Measurements from ENCODE around the gene SMYD3.

The SMYD3 gene

DNA sequence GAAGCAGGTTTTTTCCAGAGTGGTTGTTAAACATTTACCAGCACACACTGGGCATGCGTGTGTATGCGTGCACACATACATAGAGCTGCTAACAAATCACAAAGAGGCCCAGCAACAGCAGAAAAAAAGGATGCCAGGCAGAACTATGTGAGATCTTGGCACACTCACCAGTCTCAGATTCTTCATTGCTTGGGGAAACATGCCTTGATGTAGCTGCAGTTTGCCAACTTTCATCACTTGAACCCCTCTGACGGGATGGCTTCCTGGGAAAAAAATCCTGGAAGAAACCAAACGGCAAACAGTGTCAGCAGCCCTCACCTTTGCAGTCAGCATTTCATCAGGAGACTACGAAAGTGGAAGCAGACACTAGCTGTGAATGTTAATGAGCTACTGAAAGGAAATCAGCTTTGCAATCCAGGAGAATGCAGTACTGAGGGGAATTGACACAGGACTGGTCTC is 743.2 kb downstream of the SMYD3 start:
- Histone ChIP-seq H2AFZ (ENCODE audit: low read length, unreplicated experiment) (no peak overlapping the region), H3K36me3 (ENCODE audit: insufficient read depth, low read length) (peaks cover 9% of the 10 kb centered on the region; the same call in 1 of the 2 replicates)

DNA sequence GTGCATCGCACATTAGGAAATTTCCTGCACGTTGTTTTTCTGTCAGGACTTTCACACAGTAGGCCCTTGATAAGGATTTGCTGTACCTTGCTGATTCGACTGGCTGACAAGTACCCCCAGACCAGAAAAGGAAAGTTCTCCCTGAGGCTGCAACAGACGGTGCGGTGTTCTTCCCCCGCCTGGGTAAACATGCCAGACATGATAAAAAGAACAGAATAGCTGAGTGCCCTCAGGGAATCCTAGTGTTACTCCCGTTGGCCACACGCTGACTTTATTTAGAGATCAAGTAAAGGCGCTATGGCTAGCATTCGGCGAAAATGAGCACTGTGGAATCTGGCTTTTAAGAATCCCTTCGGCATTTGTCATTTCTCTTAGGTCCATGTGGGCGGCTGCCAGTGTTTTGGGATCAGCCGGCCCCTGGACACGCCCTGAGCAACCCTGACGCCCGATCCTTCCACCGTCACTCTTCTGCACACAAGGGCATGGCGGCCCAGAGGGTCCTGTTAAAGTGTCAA is 744.6 kb downstream of the SMYD3 start:
- no peaks in the 10 kb centered on the region for H3K27me3 ChIP-seq (ENCODE audit: insufficient read depth, low read length)
- no peaks in the 10 kb centered on the region for H3K79me2 ChIP-seq (ENCODE audit: control insufficient read depth, insufficient read depth, low read length, unreplicated experiment)
- H3K27ac ChIP-seq (ENCODE audit: low read depth, low read length) = no peak overlapping the region
- peaks cover 9% of the 10 kb centered on the region; the same call in 1 of the 2 replicates for H3K36me3 ChIP-seq (ENCODE audit: insufficient read depth, low read length)
- H3K4me3 ChIP-seq (ENCODE audit: low read depth, low read length) = no peak overlapping the region
- peaks cover 13% of the 10 kb centered on the region for H3K4me1 ChIP-seq (ENCODE audit: control insufficient read depth, insufficient read depth, low read length, unreplicated experiment)
- no peak overlapping the region for H2AFZ ChIP-seq (ENCODE audit: low read length, unreplicated experiment)

More for the DNA sequence above, 743.2 kb downstream of the SMYD3 start:
- no peak overlapping the region for H3K27ac ChIP-seq (ENCODE audit: low read depth, low read length)
- H3K27me3 ChIP-seq (ENCODE audit: insufficient read depth, low read length) = no peaks in the 10 kb centered on the region
- H3K4me1 ChIP-seq (ENCODE audit: control insufficient read depth, insufficient read depth, low read length, unreplicated experiment) = peaks cover 13% of the 10 kb centered on the region
- no peaks in the 10 kb centered on the region for H3K79me2 ChIP-seq (ENCODE audit: control insufficient read depth, insufficient read depth, low read length, unreplicated experiment)
- no peak overlapping the region for H3K4me3 ChIP-seq (ENCODE audit: low read depth, low read length)

DNA sequence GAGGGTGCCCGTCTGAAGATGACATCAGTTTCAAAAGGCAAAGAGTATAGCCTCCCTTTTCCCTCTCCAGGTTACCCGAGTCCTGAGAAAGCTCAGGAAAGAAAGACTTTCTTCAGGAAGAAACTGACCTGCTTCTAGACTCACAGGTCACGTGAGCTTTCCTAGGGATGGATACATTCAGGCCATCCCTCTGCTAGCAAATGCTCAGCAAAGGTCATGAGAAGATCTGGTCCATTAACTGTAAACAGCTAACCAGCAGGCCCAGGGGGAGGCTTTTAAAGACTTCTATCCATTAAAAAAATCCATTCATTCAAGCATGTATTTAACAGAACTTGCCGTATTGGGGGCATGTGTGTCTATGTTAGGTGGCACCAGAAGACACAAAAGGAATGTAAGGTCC is 746.8 kb downstream of the SMYD3 start:
- H3K4me1 ChIP-seq (ENCODE audit: control insufficient read depth, insufficient read depth, low read length, unreplicated experiment) = peaks cover 7% of the 10 kb centered on the region
- no peaks in the 10 kb centered on the region for H3K27me3 ChIP-seq (ENCODE audit: insufficient read depth, low read length)
- peaks cover 9% of the 10 kb centered on the region; the same call in 1 of the 2 replicates for H3K36me3 ChIP-seq (ENCODE audit: insufficient read depth, low read length)
- no peak overlapping the region for H2AFZ ChIP-seq (ENCODE audit: low read length, unreplicated experiment)
- no peaks in the 10 kb centered on the region for H3K79me2 ChIP-seq (ENCODE audit: control insufficient read depth, insufficient read depth, low read length, unreplicated experiment)
- no peak overlapping the region for H3K4me3 ChIP-seq (ENCODE audit: low read depth, low read length)
- H3K27ac ChIP-seq (ENCODE audit: low read depth, low read length) = no peak overlapping the region

DNA sequence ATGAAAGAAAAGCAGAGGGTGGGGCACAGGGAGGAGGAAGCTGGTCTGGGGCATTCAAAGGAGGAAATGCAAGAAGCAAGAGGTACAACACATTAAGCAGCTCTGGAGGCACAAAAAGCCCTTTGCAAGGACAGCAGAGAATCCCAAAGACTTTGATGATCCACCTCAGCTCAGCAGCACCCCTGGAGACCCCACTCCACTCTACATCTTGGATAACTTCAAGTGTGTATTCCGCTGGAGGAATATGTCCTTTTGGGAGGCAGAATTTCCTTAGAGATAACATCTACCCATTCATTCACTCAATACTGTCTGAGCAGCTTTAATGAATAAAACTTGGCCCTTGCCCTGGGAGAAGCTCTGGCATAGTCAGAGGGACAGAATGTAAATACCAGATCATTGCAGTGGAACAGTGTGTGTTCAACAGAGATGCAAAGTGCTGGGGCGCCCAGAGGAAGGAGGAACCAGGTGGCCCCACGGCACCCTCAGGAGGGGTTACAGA is 752.6 kb downstream of the SMYD3 start:
- no peak overlapping the region for H2AFZ ChIP-seq (ENCODE audit: low read length, unreplicated experiment)
- no peaks in the 10 kb centered on the region for H3K79me2 ChIP-seq (ENCODE audit: control insufficient read depth, insufficient read depth, low read length, unreplicated experiment)
- no peaks in the 10 kb centered on the region for H3K27me3 ChIP-seq (ENCODE audit: insufficient read depth, low read length)
- H3K4me1 ChIP-seq (ENCODE audit: control insufficient read depth, insufficient read depth, low read length, unreplicated experiment) = no peaks in the 10 kb centered on the region
- H3K4me3 ChIP-seq (ENCODE audit: low read depth, low read length) = no peak overlapping the region
- no peak overlapping the region for H3K27ac ChIP-seq (ENCODE audit: low read depth, low read length)
- H3K36me3 ChIP-seq (ENCODE audit: insufficient read depth, low read length) = no peaks in the 10 kb centered on the region

- H3K79me2 ChIP-seq (ENCODE audit: control insufficient read depth, insufficient read depth, low read length, unreplicated experiment) = no peaks in the 10 kb centered on the region
- no peak overlapping the region for H3K27ac ChIP-seq (ENCODE audit: low read depth, low read length)
- H3K4me3 ChIP-seq (ENCODE audit: low read depth, low read length) = no peak overlapping the region
- H2AFZ ChIP-seq (ENCODE audit: low read length, unreplicated experiment) = no peak overlapping the region
- H3K4me1 ChIP-seq (ENCODE audit: control insufficient read depth, insufficient read depth, low read length, unreplicated experiment) = no peaks in the 10 kb centered on the region
- no peaks in the 10 kb centered on the region for H3K36me3 ChIP-seq (ENCODE audit: insufficient read depth, low read length)
- no peaks in the 10 kb centered on the region for H3K27me3 ChIP-seq (ENCODE audit: insufficient read depth, low read length)
Observed at GRCh38 chr1:245753807-245754206, 753.3 kb downstream of the SMYD3 start.

DNA sequence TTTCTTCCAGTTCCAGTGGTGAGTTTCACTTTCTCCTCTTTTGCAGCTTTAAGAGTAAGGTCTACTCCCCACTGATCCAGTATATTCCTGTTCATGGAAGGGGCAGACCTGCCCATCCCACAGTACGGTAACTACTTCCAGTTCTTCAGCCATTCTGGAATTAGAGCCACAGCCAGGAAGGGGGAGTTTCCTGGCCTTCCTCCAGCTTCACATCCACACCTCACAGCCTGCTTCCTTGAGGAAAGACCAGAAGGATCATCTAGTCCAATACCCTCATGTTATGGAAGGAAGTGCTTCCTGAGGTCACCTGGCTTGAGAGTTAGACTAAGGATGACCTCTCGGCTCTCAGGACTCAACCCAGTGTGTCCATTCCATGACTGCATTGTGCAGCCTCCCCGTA is 754.5 kb downstream of the SMYD3 start:
- no peaks in the 10 kb centered on the region for H3K79me2 ChIP-seq (ENCODE audit: control insufficient read depth, insufficient read depth, low read length, unreplicated experiment)
- H3K36me3 ChIP-seq (ENCODE audit: insufficient read depth, low read length) = peaks cover 6% of the 10 kb centered on the region; the same call in 1 of the 2 replicates
- H3K27me3 ChIP-seq (ENCODE audit: insufficient read depth, low read length) = no peaks in the 10 kb centered on the region
- no peaks in the 10 kb centered on the region for H3K4me1 ChIP-seq (ENCODE audit: control insufficient read depth, insufficient read depth, low read length, unreplicated experiment)
- no peak overlapping the region for H3K4me3 ChIP-seq (ENCODE audit: low read depth, low read length)
- no peak overlapping the region for H2AFZ ChIP-seq (ENCODE audit: low read length, unreplicated experiment)
- no peak overlapping the region for H3K27ac ChIP-seq (ENCODE audit: low read depth, low read length)

DNA sequence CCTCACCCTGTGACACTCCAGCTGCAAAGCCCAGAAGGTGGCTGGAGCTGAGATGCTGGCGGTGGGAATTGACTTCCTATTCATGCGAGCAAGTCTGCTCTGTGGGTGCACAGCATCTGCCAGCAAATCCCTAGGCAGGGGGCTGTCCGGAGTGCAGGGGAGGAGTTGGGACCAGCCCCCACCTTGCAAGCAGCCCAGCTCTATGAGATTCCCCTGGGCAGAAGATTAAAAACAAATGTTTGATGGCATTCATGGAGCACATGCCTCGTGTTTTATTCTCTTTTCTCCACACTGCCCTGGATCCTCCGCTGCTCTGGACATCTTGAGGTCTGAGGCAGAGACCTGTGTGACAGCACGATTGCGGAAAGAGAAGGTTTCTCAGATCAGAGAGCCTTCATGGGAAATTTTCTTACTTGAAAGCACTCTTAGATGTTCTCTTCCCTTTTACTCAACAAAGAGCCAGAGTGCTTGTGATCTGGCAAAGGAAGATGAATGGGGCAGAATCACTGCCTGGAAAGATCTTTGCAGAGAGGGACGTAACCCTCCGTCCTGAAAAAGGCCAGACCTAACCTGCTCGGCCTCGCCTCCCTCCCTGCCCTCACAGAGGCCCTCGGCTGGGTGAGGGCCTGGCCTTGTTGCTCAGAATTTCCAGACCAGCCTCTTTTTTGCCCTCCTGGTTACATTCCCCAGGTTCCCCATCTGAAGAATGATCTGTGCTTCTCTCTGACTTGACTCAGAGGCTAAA is 755.2 kb downstream of the SMYD3 start:
- H3K79me2 ChIP-seq (ENCODE audit: control insufficient read depth, insufficient read depth, low read length, unreplicated experiment) = no peaks in the 10 kb centered on the region
- H3K27ac ChIP-seq (ENCODE audit: low read depth, low read length) = no peak overlapping the region
- no peaks in the 10 kb centered on the region for H3K4me1 ChIP-seq (ENCODE audit: control insufficient read depth, insufficient read depth, low read length, unreplicated experiment)
- no peak overlapping the region for H2AFZ ChIP-seq (ENCODE audit: low read length, unreplicated experiment)
- no peaks in the 10 kb centered on the region for H3K27me3 ChIP-seq (ENCODE audit: insufficient read depth, low read length)
- H3K36me3 ChIP-seq (ENCODE audit: insufficient read depth, low read length) = peaks cover 6% of the 10 kb centered on the region; the same call in 1 of the 2 replicates
- H3K4me3 ChIP-seq (ENCODE audit: low read depth, low read length) = no peak overlapping the region

GRCh38 chr1:245751116-245751515 is 756.0 kb downstream of the SMYD3 start:
- Histone ChIP-seq H3K4me1 (ENCODE audit: control insufficient read depth, insufficient read depth, low read length, unreplicated experiment) (no peaks in the 10 kb centered on the region), H3K4me3 (ENCODE audit: low read depth, low read length) (no peak overlapping the region), H3K36me3 (ENCODE audit: insufficient read depth, low read length) (peaks cover 6% of the 10 kb centered on the region; the same call in 1 of the 2 replicates), H3K79me2 (ENCODE audit: control insufficient read depth, insufficient read depth, low read length, unreplicated experiment) (no peaks in the 10 kb centered on the region), H2AFZ (ENCODE audit: low read length, unreplicated experiment) (no peak overlapping the region), H3K27ac (ENCODE audit: low read depth, low read length) (no peak overlapping the region), H3K27me3 (ENCODE audit: insufficient read depth, low read length) (no peaks in the 10 kb centered on the region)

DNA sequence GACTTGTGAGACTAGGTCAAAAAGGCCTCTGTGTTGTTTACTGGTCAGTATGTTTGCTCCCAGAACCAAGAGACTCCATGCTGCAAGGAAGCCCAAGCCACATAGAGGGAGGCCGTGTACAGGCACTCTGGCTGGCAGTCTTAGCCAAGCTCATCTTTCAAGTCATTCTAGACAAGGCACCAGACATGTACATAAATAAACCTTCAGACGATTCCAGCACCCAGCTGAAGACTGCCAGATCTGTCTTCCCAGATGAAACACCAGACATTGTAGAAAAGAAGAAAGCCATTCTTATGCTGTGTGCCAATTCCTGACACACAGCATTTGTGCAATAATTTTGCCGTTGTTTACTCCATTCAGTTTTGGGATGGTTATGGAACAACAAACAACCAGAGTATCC is 756.8 kb downstream of the SMYD3 start:
- Histone ChIP-seq H3K79me2 (ENCODE audit: control insufficient read depth, insufficient read depth, low read length, unreplicated experiment) (no peaks in the 10 kb centered on the region), H3K4me3 (ENCODE audit: low read depth, low read length) (no peak overlapping the region), H3K36me3 (ENCODE audit: insufficient read depth, low read length) (peaks cover 6% of the 10 kb centered on the region; the same call in 1 of the 2 replicates), H2AFZ (ENCODE audit: low read length, unreplicated experiment) (no peak overlapping the region), H3K4me1 (ENCODE audit: control insufficient read depth, insufficient read depth, low read length, unreplicated experiment) (no peaks in the 10 kb centered on the region), H3K27me3 (ENCODE audit: insufficient read depth, low read length) (no peaks in the 10 kb centered on the region), H3K27ac (ENCODE audit: low read depth, low read length) (no peak overlapping the region)

- H2AFZ ChIP-seq (ENCODE audit: low read length, unreplicated experiment) = no peak overlapping the region
- H3K36me3 ChIP-seq (ENCODE audit: insufficient read depth, low read length) = peaks cover 6% of the 10 kb centered on the region; the same call in 1 of the 2 replicates
- no peaks in the 10 kb centered on the region for H3K4me1 ChIP-seq (ENCODE audit: control insufficient read depth, insufficient read depth, low read length, unreplicated experiment)
Observed at GRCh38 chr1:245749053-245749452, 758.0 kb downstream of the SMYD3 start.

DNA sequence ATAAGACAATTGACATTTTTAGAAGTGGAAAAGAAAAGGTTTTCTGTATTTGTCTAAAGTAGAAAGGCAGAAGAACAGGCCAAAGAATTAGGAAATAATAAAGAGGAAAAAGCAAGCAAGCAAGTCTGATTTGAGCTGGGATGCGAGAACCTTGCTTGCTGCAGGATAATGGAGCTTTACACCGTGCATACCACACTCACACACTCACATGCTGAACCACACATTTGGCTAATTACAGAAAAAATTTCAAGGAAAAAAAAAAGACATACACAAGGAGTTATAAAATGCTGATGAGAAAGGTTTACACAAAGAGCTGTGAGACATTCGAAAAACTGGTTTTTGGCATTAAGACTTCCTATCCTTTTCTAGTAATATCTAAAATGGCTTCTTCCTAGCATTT is 758.4 kb downstream of the SMYD3 start:
- H2AFZ ChIP-seq (ENCODE audit: low read length, unreplicated experiment) = no peak overlapping the region
- H3K36me3 ChIP-seq (ENCODE audit: insufficient read depth, low read length) = peaks cover 6% of the 10 kb centered on the region; the same call in 1 of the 2 replicates
- H3K79me2 ChIP-seq (ENCODE audit: control insufficient read depth, insufficient read depth, low read length, unreplicated experiment) = no peaks in the 10 kb centered on the region
- H3K27ac ChIP-seq (ENCODE audit: low read depth, low read length) = no peak overlapping the region
- H3K4me3 ChIP-seq (ENCODE audit: low read depth, low read length) = no peak overlapping the region
- no peaks in the 10 kb centered on the region for H3K27me3 ChIP-seq (ENCODE audit: insufficient read depth, low read length)
- no peaks in the 10 kb centered on the region for H3K4me1 ChIP-seq (ENCODE audit: control insufficient read depth, insufficient read depth, low read length, unreplicated experiment)

More at GRCh38 chr1:245749053-245749452, 758.0 kb downstream of the SMYD3 start:
- Histone ChIP-seq H3K4me3 (ENCODE audit: low read depth, low read length) (no peak overlapping the region), H3K27me3 (ENCODE audit: insufficient read depth, low read length) (no peaks in the 10 kb centered on the region), H3K27ac (ENCODE audit: low read depth, low read length) (no peak overlapping the region), H3K79me2 (ENCODE audit: control insufficient read depth, insufficient read depth, low read length, unreplicated experiment) (no peaks in the 10 kb centered on the region)
